Neural progenitor cell (in vitro differentiated cells): ENCODE data around the gene PCDH11X.
"Not testable (repeated sequence)": the region's sequence is repeated elsewhere in the genome, so short reads cannot be mapped to it uniquely, and the experiment has no call there.

ENCODE experiments used
- CTCF ChIP-seq: fragments of 200-600 bp; sonication (generic); IDR thresholded peaks from 2 replicates; pipeline ENCODE4 v1.5.1; 2017; ENCODE audit warnings: antibody characterized with exemption, mild to moderate bottlenecking
- EZH2 ChIP-seq: fragments of 200-600 bp; sonication (generic); IDR thresholded peaks from 2 replicates; pipeline ENCODE4 v1.6.1; 2017; ENCODE audit warnings: antibody characterized with exemption, mild to moderate bottlenecking, moderate library complexity
- EZH2phosphoT487 ChIP-seq: fragments of 200-600 bp; sonication (generic); IDR thresholded peaks from 2 replicates; pipeline ENCODE4 v1.6.1; 2017; ENCODE audit warnings: antibody characterized with exemption

- TF ChIP-seq CTCF, EZH2, EZH2phosphoT487: not testable (repeated sequence)
These were observed 31.7 kb upstream of the PCDH11X start for GRCh38 chrX:91747446-91747845.
